ENCODE measurements around the gene FLRT1. TPM values are rescaled to one million over a fixed set of nuclear protein-coding genes. Genes with fewer than 3 reads are reported as not detected.

FLRT1 gene
- total RNA-seq, 1 experiment from 2014 or later, result not detected

DNA sequence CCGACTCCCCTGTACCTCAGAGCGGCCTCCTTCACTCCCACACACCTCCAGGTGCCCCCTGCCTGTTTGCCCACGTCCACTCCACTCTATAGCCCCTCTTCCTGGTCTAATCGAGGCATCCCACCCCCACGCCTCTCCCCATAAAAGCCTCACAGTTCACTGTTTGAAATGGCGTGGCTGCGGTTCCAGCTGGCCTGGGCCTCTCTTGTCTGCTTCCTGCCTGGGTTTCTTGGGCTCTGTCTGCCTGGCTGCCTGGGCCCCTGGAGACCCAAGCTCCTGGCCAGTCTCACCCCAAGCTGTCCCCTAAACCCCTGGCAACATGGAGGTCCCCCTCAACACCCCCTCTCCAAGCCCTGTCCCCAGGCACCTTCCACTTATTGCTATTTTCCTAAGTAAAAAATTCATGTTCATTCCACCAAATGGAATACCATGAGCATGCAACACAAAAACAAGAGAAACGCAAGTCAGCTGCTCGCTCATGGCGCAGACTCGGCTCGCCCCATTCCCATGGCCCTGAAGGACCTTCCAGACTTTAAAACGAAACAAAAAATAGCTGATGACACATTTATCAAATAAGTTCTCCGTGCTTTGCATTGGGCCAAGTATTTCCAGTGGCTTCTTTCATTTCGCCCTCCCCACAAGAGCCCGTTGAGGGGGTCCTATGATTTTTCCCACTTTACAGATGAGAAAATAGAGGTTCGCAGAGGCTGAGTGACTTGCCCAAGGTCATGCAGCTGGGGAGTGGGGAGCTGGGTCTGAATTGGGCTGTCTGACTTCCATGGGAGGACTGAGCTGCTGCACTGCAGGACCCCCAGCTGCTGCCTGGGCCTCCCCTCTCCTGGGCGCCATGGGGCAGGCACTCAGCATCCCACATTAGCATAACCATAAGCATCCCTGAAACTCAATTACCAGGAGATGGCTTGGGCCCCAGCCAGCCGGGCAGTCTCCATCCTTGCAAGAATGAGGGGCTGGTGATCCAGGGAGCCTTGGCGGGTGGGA lies 11.7 kb upstream of the FLRT1 start:
- peaks cover 10% of the 10 kb centered on the region for H3K4me1 ChIP-seq (ENCODE audit: low read length)
- no peaks in the 10 kb centered on the region for H3K79me2 ChIP-seq (ENCODE audit: low read length)
- H3K27ac ChIP-seq (ENCODE audit: low read length), result no peak overlapping the region
- H3K9ac ChIP-seq (ENCODE audit: low read length), result no peak overlapping the region
- no peak overlapping the region for H2AFZ ChIP-seq (ENCODE audit: low read length)
- no peaks in the 10 kb centered on the region for H3K27me3 ChIP-seq (ENCODE audit: low read length)
- no peak for DNase-seq
- no peaks in the 10 kb centered on the region for H3K9me2 ChIP-seq (replicated peaks; ENCODE audit: insufficient read depth, low read length)
- no peaks in the 10 kb centered on the region; the same call in 1 of the 2 replicates for H4K20me1 ChIP-seq (ENCODE audit: insufficient read depth, low read depth, low read length)
- no peaks in the 10 kb centered on the region for H3K36me3 ChIP-seq (ENCODE audit: insufficient read depth, low read length)
- H3K9me3 ChIP-seq (ENCODE audit: low read length), result no peaks in the 10 kb centered on the region
- H3K4me3 ChIP-seq (ENCODE audit: low read length), result no peak overlapping the region
- H3K4me2 ChIP-seq (ENCODE audit: low read depth, low read length, poor library complexity, severe bottlenecking), result no peak overlapping the region

DNA sequence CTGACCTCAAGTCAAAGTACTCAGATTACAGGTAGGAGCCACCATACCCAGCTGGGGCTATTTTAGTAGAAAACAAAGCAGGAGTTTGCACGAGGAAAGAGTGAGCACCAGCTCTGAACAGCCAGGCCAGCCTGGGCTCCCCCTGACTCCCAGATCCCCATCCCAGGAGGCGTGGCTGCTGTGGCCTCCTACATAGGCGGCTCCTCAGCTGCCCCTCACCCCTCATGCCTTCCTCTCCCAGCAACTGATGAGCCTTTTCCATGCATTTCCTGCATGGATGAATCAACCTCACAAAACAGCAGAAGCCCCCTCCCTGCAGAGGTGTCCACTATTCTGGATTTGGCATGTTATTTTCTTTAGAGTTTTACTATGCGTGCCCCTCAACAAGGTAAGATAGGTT lies 10.5 kb upstream of the FLRT1 start:
- Histone ChIP-seq H3K4me3 (ENCODE audit: low read length) (no peak overlapping the region), H4K20me1 (ENCODE audit: insufficient read depth, low read depth, low read length) (no peaks in the 10 kb centered on the region; the same call in 1 of the 2 replicates), H3K4me2 (ENCODE audit: low read depth, low read length, poor library complexity, severe bottlenecking) (no peak overlapping the region), H3K9me3 (ENCODE audit: low read length) (no peaks in the 10 kb centered on the region), H3K9ac (ENCODE audit: low read length) (no peak overlapping the region), H3K36me3 (ENCODE audit: insufficient read depth, low read length) (no peaks in the 10 kb centered on the region), H3K27ac (ENCODE audit: low read length) (no peak overlapping the region), H3K9me2 (replicated peaks; ENCODE audit: insufficient read depth, low read length) (no peaks in the 10 kb centered on the region), H3K79me2 (ENCODE audit: low read length) (no peaks in the 10 kb centered on the region), H3K27me3 (ENCODE audit: low read length) (no peaks in the 10 kb centered on the region), H2AFZ (ENCODE audit: low read length) (no peak overlapping the region), H3K4me1 (ENCODE audit: low read length) (peaks cover 10% of the 10 kb centered on the region)
- no peak for DNase-seq

DNA sequence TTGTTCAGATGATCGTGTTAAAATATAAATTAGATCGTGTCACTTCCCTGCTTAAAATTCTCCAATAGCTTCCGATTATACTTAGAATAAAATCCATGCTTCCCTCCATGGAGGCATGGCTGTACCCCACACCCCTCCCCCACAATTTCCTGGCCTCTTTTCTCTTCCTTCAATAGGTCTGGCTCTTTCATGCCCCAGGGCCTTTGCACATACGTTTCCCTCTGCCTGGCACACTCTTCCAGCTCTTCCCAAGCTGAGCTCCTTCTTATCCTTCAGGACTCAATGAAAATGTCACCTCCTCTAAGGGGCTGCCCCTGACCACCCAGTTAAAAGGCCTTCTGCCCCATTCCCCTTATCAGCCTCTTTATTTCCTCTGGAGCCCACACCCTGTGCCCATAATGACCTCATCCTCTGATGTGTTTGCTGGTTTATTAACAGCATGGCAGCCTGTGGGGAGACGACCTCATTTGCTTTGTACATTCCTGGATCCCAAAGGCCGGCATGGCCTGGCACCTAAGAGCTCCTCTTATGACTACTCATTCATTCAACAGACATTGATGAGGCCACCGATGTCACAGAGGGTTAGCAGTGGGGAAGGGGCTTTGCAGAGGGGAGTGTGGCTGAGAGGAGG lies 9.0 kb upstream of the FLRT1 start:
- H3K4me3 ChIP-seq (ENCODE audit: low read length), result no peak overlapping the region
- no peaks in the 10 kb centered on the region for H3K27me3 ChIP-seq (ENCODE audit: low read length)
- H3K4me2 ChIP-seq (ENCODE audit: low read depth, low read length, poor library complexity, severe bottlenecking), result no peak overlapping the region
- no peaks in the 10 kb centered on the region; the same call in 1 of the 2 replicates for H4K20me1 ChIP-seq (ENCODE audit: insufficient read depth, low read depth, low read length)
- H2AFZ ChIP-seq (ENCODE audit: low read length), result no peak overlapping the region
- DNase-seq, result no peak
- no peaks in the 10 kb centered on the region for H3K79me2 ChIP-seq (ENCODE audit: low read length)
- no peaks in the 10 kb centered on the region for H3K36me3 ChIP-seq (ENCODE audit: insufficient read depth, low read length)
- H3K9me3 ChIP-seq (ENCODE audit: low read length), result no peaks in the 10 kb centered on the region
- H3K27ac ChIP-seq (ENCODE audit: low read length), result no peak overlapping the region
- no peaks in the 10 kb centered on the region for H3K9me2 ChIP-seq (replicated peaks; ENCODE audit: insufficient read depth, low read length)
- no peak overlapping the region for H3K9ac ChIP-seq (ENCODE audit: low read length)
- peaks cover 10% of the 10 kb centered on the region for H3K4me1 ChIP-seq (ENCODE audit: low read length)

DNA sequence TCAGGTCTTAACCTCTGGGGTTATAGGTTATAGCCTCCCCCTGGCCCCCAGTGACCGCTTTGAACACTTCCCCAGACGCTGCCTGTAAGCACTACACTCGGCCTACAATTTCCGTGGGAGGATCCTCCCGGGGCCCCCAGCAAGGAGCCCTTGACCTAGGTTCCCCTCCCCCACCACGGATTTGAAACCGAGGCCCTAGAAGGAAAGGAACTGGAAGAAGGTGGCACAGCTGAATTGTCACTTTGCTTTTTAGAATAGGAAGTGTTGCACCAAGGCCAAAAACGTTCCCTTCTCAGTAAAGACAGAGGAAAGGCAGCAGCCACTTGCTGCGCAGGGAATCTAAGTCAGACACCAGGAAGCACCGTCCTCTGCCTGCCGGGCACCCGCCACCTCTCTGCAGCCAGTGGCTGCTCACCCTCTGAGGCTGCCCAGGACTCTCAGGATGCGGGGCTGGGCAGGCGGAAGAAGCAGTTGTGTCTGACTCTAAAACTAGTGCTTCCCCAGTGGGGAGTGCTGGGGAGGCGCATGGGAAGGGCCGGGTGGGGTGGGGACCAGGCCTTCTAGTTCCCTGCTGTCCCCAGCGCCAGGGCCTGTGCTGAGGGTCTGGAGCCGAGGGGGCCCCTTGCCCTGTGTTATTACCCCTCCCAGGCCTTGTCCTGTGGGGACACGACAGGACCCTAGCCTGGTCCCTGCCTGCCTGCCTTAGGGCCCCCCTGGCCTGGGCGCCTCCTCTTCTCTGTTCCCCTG lies 7.9 kb upstream of the FLRT1 start:
- H3K4me2 ChIP-seq (ENCODE audit: low read depth, low read length, poor library complexity, severe bottlenecking), result no peak overlapping the region
- H3K36me3 ChIP-seq (ENCODE audit: insufficient read depth, low read length), result no peaks in the 10 kb centered on the region
- no peaks in the 10 kb centered on the region for H3K9me2 ChIP-seq (replicated peaks; ENCODE audit: insufficient read depth, low read length)
- no peak overlapping the region for H3K9ac ChIP-seq (ENCODE audit: low read length)
- H3K27me3 ChIP-seq (ENCODE audit: low read length), result no peaks in the 10 kb centered on the region
- no peaks in the 10 kb centered on the region; the same call in 1 of the 2 replicates for H4K20me1 ChIP-seq (ENCODE audit: insufficient read depth, low read depth, low read length)
- H3K79me2 ChIP-seq (ENCODE audit: low read length), result no peaks in the 10 kb centered on the region
- peaks cover 10% of the 10 kb centered on the region for H3K4me1 ChIP-seq (ENCODE audit: low read length)
- no peak overlapping the region for H3K27ac ChIP-seq (ENCODE audit: low read length)
- no peak overlapping the region for H3K4me3 ChIP-seq (ENCODE audit: low read length)
- DNase-seq, result no peak
- no peak overlapping the region for H2AFZ ChIP-seq (ENCODE audit: low read length)
- H3K9me3 ChIP-seq (ENCODE audit: low read length), result no peaks in the 10 kb centered on the region

DNA sequence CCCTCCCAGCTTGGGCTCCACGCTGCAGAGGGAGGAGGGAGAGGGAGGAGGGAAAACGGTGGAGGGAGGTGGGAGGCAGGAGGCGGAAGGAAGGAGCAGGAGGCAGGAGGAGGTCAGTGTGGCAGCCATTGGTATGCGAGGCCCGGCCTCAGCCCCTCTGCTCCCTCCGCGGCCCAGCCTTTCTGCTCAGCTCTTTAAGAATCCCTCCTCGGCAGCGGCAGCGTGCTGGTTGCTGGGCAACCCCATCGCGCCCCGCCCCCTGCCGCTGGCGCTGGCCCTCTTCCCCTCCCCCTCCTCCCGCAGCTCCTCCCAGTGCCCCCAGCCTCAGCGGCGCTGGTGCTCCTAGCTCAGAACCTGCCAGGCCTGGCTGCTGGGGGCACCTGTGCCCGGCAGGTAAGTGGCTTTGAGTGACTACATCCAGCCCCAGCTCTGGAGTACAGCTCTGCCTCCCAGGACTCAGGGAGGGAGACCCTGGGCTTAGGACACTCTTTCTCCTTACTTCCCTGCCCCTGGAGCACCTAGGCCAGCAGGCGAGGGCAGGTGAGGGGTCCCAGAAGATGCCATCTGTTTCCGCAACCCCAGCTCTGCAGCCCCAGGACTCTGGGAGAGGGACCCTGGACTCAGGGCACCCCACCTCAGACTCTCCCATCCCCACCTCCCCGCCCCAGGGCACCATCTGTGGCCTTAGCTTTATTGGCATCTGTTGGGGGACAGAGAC lies 7.2 kb upstream of the FLRT1 start:
- no peak overlapping the region for H3K4me3 ChIP-seq (ENCODE audit: low read length)
- H3K4me1 ChIP-seq (ENCODE audit: low read length), result peaks cover 10% of the 10 kb centered on the region
- no peaks in the 10 kb centered on the region for H3K9me2 ChIP-seq (replicated peaks; ENCODE audit: insufficient read depth, low read length)
- no peaks in the 10 kb centered on the region for H3K36me3 ChIP-seq (ENCODE audit: insufficient read depth, low read length)
- no peak overlapping the region for H2AFZ ChIP-seq (ENCODE audit: low read length)
- H4K20me1 ChIP-seq (ENCODE audit: insufficient read depth, low read depth, low read length), result no peaks in the 10 kb centered on the region; the same call in 1 of the 2 replicates
- DNase-seq, result peak; percentile 63
- H3K9ac ChIP-seq (ENCODE audit: low read length), result no peak overlapping the region
- H3K4me2 ChIP-seq (ENCODE audit: low read depth, low read length, poor library complexity, severe bottlenecking), result no peak overlapping the region
- H3K79me2 ChIP-seq (ENCODE audit: low read length), result no peaks in the 10 kb centered on the region
- H3K27ac ChIP-seq (ENCODE audit: low read length), result no peak overlapping the region
- no peaks in the 10 kb centered on the region for H3K27me3 ChIP-seq (ENCODE audit: low read length)
- no peaks in the 10 kb centered on the region for H3K9me3 ChIP-seq (ENCODE audit: low read length)

DNA sequence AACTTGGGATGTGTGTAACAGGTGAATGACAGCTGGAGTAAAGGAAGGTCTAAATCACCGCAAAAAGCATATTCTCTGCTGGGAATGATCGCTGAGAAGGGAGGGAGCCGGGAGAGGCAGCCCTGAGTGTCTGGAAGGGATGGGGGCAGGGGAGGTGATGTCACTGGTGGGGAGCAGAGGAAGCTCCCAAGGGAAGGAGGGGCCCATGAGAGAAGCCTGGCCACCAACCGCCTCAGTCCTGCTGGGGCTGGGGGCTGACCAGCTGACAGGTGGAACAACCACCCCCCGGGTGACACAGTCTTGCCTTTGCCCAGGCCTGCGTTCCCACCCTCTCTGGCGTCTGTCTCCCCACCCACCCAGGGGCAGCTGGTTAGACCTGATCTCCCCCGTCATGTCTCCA lies 6.0 kb upstream of the FLRT1 start:
- H3K9ac ChIP-seq (ENCODE audit: low read length), result no peak overlapping the region
- no peak for DNase-seq
- H2AFZ ChIP-seq (ENCODE audit: low read length), result no peak overlapping the region
- peaks cover 10% of the 10 kb centered on the region for H3K4me1 ChIP-seq (ENCODE audit: low read length)
- no peaks in the 10 kb centered on the region for H3K9me3 ChIP-seq (ENCODE audit: low read length)
- H3K27ac ChIP-seq (ENCODE audit: low read length), result no peak overlapping the region
- H3K27me3 ChIP-seq (ENCODE audit: low read length), result no peaks in the 10 kb centered on the region
- no peak overlapping the region for H3K4me2 ChIP-seq (ENCODE audit: low read depth, low read length, poor library complexity, severe bottlenecking)
- H3K79me2 ChIP-seq (ENCODE audit: low read length), result no peaks in the 10 kb centered on the region
- H3K4me3 ChIP-seq (ENCODE audit: low read length), result no peak overlapping the region
- H3K36me3 ChIP-seq (ENCODE audit: insufficient read depth, low read length), result no peaks in the 10 kb centered on the region
- no peaks in the 10 kb centered on the region; the same call in 1 of the 2 replicates for H4K20me1 ChIP-seq (ENCODE audit: insufficient read depth, low read depth, low read length)
- H3K9me2 ChIP-seq (replicated peaks; ENCODE audit: insufficient read depth, low read length), result no peaks in the 10 kb centered on the region

DNA sequence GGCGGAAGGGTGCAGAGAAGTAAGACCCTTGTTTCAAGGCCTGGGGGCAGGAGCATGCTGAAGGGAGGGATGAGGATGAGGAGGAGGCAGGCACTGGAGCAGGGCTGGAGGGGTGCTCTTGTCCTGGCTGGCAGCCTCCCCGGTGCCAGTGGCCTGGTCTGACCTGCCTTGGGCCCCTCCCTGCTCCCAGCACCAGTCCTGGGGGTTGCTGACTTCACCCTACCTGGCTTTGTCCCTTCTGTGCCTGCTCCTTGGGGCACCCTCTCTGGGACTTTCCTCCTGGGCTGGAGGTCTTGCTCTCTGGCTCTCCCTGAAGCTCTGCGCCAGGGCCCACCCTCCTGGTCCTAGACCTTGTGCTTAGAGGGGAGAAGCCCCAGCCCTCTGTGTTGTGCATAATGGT lies 4.7 kb upstream of the FLRT1 start:
- Histone ChIP-seq H3K4me3 (ENCODE audit: low read length) (no peak overlapping the region), H2AFZ (ENCODE audit: low read length) (no peak overlapping the region), H4K20me1 (ENCODE audit: insufficient read depth, low read depth, low read length) (no peaks in the 10 kb centered on the region; the same call in 1 of the 2 replicates), H3K9ac (ENCODE audit: low read length) (no peak overlapping the region), H3K9me2 (replicated peaks; ENCODE audit: insufficient read depth, low read length) (no peaks in the 10 kb centered on the region), H3K27ac (ENCODE audit: low read length) (no peak overlapping the region), H3K4me1 (ENCODE audit: low read length) (peaks cover 10% of the 10 kb centered on the region), H3K79me2 (ENCODE audit: low read length) (no peaks in the 10 kb centered on the region), H3K36me3 (ENCODE audit: insufficient read depth, low read length) (no peaks in the 10 kb centered on the region), H3K9me3 (ENCODE audit: low read length) (no peaks in the 10 kb centered on the region), H3K27me3 (ENCODE audit: low read length) (no peaks in the 10 kb centered on the region), H3K4me2 (ENCODE audit: low read depth, low read length, poor library complexity, severe bottlenecking) (no peak overlapping the region)
- DNase-seq, result no peak
